SKM-1 (cell line): ENCODE results near the gene MYEOV.

Experiments
- DNase-seq: peaks from one replicate; lab custom pipeline; 2025; ENCODE audit not compliant: unreplicated experiment; lab: John Stamatoyannopoulos, UW

MYEOV gene

DNA sequence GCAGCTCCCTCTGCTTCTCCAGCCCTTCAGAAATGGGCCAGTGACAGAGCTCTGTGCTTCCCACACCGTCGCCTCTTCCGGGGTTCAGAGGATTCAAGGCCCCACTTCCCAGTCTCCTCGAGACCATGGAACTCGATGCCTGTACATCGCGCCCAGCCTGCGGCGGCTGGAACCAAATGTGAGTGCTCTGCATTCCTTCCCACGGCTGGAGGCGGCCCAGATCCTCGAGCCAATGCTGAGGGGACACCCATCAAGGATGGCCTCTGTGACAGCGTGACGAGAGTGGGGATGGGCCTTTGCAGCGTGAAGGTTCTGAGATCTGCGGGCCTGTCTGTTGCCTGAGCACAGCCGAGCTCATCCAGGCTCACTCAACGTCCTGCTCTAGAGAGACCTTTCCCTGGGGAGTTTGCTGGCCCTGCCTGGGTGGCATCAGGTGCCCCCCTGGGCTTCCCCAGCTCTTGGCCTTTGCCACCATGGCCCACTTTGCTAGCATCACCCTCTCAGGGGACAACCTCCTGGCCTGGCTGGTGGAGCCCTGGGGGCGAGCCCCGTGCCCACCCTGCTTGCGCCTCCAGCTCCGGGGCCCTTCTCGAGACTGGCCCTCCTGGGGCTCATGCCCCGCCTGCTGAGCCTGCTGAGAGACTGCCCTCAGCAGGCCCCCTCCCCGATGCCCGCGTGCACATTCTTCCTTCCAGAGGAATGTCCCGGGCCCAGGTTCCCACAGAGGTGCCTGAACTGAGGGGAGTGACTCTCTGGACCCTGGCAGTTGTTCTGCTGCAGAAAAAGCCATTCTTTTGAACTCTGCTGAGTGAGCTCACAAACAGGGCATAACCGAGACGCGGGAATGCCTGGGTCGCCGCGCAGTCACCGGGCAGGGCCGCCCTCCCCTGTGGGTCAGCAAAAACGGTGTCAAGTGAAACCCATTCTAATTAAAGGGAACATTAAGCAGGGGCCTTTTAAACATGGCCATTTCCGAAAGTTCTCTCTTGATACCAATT is 7.3 kb upstream of the MYEOV start:
- no peak for DNase-seq

GRCh38 chr11:69287968-69288882 is 5.7 kb upstream of the MYEOV start:
- no peak for DNase-seq

DNA sequence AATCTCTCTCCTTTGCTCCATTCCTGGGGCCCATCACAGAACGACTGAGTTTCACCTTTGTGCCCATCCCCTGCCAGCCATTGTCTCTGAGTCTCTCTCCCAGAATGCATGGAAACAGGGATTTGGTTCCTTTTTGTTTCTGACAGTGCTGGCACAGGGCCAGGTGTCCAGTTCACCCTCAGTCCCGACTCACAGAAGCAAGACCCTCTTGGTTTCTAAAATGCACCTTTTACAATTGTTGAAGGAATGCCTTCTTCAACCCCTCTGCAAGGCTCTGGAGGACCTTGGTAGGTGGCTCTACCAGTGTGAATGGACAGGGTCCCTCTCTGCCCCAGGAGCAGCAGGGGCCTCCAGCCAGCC is 5.1 kb upstream of the MYEOV start:
- DNase-seq: no peak

DNA sequence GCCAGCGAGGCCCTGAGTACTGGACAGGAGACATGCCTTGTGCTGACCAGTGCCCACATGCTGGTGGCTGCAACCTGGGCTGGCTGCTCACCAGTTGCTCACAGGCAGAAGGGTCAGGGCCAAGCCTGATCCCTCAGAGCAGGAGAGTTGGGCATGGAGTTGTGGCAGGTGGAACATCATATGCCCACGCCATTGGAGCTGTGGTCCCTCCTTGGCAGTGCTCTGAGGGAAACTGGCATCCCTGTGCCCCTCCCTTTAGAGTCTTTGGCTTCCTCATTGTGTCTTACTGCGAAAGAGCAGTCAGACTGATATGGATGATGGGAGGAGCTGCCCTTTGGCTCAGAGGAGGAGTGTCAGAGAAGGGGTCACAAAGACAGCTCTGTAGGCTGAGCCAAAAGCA is 3.1 kb upstream of the MYEOV start:
- no peak for DNase-seq

DNA sequence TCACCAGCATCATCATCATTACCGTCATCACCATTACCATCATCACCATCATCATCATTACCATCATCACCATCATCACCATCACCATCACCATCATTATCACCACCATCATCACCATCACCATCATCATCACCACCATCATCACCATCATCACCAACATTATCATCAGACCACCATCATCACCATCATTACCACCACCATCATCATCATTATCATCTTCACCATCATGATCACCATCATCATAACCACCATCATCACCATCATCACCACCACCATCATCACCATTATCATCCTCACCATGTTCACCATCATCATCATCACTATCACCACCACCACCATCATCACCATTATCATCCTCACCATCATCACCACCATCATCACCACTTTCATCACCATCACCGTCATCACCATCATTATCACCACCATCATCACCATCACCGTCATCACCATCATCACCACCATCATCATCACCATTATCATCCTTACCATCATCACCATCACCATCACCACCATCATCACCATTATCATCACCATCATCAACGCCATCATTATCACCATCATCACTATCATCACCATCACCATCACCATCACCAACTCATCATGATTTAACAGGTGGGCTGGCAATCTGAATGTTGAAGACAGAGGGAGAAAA is 2.4 kb upstream of the MYEOV start:
- DNase-seq: no peak

GRCh38 chr11:69292221-69292648 is 1.7 kb upstream of the MYEOV start:
- no peak for DNase-seq

- DNase-seq: no peak
Measured at GRCh38 chr11:69293087-69293486, 868 bp upstream of the MYEOV start.

DNA sequence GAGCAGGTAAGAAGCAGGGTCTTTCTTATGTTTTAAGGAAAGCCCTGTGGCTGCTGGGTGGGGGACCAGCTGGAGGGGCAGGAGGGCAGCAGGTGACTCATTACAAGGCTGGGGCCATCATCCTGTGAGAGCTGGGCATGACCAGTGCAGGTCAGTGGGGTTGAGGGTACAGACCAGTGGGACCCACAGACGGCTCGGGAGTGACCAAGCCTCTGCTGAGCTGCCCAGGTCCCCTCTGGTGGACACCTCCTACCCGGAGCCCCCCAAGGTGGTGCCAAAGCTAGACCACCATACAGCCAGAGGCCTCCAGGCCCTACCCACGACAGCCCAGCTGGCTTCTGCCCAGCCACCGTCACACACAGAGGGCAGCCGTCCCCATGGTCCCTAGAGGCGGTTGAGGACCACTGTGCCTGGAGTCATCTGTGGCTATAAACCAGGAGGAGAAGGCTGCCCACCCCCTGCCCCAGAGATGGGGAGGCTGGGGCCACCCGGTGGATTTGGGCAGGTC is 670 bp downstream of the MYEOV start:
- DNase-seq: no peak

DNA sequence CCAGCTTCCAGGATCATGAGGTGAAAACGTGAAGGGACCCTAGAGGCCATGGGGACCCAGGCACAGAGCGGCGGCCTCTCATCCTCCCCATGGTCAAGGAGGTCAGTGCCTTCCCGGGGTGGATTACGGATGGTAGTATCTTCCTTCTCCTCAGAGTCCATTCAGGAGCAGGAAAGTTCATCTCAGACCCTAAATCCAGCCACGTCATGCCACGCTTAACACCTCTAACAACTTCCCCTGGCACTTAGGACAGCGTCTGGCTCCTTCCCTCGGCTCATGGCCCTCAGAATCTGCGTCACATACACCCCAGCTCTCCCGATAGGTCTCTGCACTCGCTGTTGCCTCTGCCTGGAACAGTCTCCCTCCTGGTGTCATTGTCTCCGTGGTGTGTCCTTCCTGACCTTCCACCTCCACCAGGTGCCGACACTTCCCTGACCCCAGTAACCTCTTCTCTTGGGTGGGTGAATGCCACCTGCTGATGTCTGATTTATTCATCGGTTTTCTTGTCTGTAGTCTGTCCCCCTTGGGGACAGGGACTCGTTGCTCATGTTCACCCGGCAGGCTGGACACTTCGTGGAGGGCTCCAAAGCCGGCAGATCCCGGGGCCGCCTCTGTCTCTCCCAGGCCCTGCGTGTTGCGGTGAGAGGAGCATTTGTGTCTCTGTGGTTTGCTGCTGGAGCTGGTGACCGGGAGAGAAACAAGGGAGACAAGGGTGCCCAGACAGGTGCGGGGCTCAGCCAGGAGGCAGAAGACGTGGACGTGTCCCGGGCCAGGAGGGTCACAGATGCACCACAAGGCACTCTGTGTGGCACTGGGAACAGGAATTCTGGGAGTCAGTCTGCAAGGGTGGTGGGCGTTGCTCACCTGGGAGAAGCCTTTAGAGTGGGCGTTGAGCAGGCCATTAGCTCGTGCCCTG is 1.4 kb downstream of the MYEOV start:
- no peak for DNase-seq

DNA sequence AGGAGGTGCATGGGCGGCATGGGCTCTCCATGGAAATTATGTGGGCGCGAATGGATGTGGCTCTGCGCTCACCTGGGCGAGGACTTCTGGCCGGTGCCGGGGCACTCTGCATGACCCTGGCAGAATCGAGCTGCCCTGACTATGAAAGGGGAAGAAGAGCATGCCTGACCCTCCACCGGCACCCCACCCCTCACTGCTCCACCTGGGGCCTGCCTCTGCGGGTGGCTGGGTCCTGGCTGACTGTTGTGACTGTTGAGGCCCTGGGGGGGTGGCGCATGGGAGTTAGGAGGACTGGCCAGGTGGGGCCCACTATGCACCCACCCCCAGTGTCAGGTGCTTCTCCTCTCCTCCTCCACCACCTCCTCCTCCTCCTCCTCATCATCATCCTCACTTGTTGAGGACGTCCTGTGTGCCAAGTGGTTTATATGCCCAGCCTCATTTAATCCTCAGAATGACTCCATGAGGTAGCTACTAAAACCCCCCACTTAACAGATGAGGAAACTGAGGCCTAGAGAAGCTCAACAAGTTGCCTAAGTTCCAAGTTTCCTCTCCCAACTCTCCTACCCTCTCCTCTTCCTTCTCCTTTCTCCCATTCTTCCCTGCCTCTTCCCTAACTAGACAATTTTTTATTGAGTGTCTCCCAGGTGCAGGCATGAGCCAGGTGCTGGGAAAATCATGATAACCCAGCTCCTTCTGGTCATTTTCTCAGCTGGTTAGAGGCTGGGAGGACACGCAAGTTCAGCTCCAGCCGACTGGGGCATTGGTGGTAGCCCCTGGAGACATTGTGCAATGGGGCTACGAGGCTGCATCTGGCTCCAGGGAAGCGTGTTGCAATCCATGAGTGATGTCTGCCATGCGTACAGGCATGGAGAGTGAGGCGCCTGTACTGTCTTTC is 2.3 kb downstream of the MYEOV start:
- peak; percentile 59 for DNase-seq

- peak; percentile 93 for DNase-seq
Measured at GRCh38 chr11:69296890-69297786, 3.2 kb downstream of the MYEOV start.

GRCh38 chr11:69297787-69298266 is 3.9 kb downstream of the MYEOV start:
- no peak for DNase-seq

GRCh38 chr11:69298267-69299022 is 4.5 kb downstream of the MYEOV start:
- peak; percentile 93 for DNase-seq

DNA sequence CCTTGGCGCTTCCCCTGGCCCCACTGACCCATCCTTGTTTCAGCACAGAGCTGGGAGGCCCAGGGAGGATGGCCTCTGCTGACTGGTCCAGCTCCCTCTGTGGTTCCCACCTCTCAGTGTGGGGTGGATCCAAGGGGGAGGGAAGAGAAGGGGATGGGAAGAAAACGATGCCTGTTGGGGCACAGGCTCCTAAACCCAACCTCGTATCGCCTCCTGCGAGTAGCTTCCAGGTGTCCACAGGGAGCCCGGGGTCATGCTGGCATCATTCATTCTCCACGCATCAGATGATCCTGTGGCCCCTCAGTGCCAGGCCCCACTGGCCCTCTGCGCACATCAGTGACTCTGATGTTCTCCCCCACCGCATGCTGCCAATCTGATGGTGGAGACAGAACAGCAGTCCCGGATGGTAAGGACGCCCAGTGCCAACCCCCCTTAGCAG is 5.1 kb downstream of the MYEOV start:
- DNase-seq: no peak

GRCh38 chr11:69299572-69299971 is 5.6 kb downstream of the MYEOV start:
- DNase-seq: no peak

DNA sequence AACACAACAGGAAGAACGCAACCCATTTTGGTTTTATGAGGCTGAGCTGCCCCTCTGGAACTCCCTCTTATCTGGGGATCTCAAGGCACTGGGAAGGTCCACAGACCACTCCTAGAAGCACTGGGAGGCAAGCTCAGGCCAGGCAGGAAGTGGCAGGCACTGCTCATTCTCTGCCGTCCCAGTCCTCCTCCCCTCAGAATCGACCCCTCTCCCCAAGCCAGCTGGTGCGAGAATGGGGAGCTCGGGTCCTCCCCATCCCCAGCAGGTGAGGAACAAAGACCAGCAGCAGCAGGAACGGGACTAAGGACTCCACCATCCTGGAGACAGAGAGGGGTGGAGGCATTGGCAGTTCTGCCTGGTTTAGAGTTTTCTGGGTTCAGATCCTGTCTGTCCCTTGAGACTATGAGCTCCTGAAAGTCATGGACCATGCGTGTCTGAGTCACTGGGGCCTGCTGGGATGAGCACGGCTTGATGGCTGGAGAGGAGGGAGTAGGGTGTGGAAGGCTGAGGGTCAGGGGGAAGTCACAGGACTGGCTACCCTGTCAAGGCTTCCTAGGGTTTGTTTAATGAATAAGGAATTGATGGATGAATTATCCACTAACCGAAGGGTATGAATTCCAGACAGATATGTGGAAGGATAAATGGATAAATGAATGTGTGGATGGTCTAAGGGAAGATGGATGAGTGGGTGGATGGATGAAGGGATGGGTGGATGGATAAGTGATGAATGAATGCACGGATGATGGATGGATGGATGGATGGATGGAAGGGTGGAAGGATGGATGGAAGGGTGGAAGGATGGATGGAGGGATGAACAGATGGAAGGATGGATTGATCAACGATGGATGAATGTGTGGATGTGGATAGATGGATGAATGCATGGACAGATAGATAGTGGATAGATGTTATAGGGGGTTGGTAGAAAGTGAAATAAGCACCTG is 6.4 kb downstream of the MYEOV start:
- no peak for DNase-seq
